HL-60 (cell line): ENCODE measurements around the gene SLC4A3.

Source experiments
- POLR2AphosphoS5 ChIP-seq: IDR thresholded peaks from 2 replicates; pipeline ENCODE4 v1.6.1; 2012; ENCODE audit warnings: low read depth
- TF ChIP-seq, protein P1 (sequence below): IDR thresholded peaks from one replicate; pipeline ENCODE4 v1.5.1; 2011; ENCODE audit warnings: low read length, control low read depth, inconsistent platforms; ENCODE audit not compliant: insufficient read depth

GRCh38 chr2:219643084-219643473 lies 15.6 kb downstream of the SLC4A3 start:
- TF ChIP-seq, protein P1, sequence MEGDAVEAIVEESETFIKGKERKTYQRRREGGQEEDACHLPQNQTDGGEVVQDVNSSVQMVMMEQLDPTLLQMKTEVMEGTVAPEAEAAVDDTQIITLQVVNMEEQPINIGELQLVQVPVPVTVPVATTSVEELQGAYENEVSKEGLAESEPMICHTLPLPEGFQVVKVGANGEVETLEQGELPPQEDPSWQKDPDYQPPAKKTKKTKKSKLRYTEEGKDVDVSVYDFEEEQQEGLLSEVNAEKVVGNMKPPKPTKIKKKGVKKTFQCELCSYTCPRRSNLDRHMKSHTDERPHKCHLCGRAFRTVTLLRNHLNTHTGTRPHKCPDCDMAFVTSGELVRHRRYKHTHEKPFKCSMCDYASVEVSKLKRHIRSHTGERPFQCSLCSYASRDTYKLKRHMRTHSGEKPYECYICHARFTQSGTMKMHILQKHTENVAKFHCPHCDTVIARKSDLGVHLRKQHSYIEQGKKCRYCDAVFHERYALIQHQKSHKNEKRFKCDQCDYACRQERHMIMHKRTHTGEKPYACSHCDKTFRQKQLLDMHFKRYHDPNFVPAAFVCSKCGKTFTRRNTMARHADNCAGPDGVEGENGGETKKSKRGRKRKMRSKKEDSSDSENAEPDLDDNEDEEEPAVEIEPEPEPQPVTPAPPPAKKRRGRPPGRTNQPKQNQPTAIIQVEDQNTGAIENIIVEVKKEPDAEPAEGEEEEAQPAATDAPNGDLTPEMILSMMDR, result no peak
- no peak for TF ChIP-seq POLR2AphosphoS5
